RPMI8226 (cell line): Measurements from ENCODE around the gene S100PBP.

Experiments
- DNase-seq: peaks from one replicate; pipeline ENCODE4 v3.0.0-alpha.2; 2015

S100PBP gene

GRCh38 chr1:32871364-32872191 is 54.1 kb downstream of the S100PBP start:
- DNase-seq = no peak

- DNase-seq = no peak
Observed at GRCh38 chr1:32872192-32872460, 54.7 kb downstream of the S100PBP start.

- no peak for DNase-seq
Observed at GRCh38 chr1:32873484-32873883, 56.0 kb downstream of the S100PBP start.

- DNase-seq = no peak
Observed at GRCh38 chr1:32874860-32875752, 57.7 kb downstream of the S100PBP start.

GRCh38 chr1:32876341-32877210 is 59.1 kb downstream of the S100PBP start:
- peak; percentile 77 for DNase-seq

- no peak for DNase-seq
Observed at GRCh38 chr1:32877211-32878110, 60.0 kb downstream of the S100PBP start.

GRCh38 chr1:32878183-32878582 is 60.7 kb downstream of the S100PBP start:
- no peak for DNase-seq

GRCh38 chr1:32878637-32879041 is 61.2 kb downstream of the S100PBP start:
- no peak for DNase-seq

- no peak for DNase-seq
Observed at GRCh38 chr1:32881291-32881690, 63.8 kb downstream of the S100PBP start.

GRCh38 chr1:32881871-32882850 is 64.7 kb downstream of the S100PBP start:
- no peak for DNase-seq

- DNase-seq = no peak
Observed at GRCh38 chr1:32883338-32884031, 66.0 kb downstream of the S100PBP start.

- no peak for DNase-seq
Observed at GRCh38 chr1:32884032-32884372, 66.5 kb downstream of the S100PBP start.

GRCh38 chr1:32884726-32885125 is 67.3 kb downstream of the S100PBP start:
- DNase-seq = no peak

GRCh38 chr1:32885676-32886003 is 68.2 kb downstream of the S100PBP start:
- DNase-seq = no peak

GRCh38 chr1:32886004-32886827 is 68.8 kb downstream of the S100PBP start, which contains the start of gene HPCA:
HPCA (plus strand) TSS chr1:32886491; CDS start chr1:32888899, 2,408 bp downstream.
- DNase-seq = peak; percentile 76

GRCh38 chr1:32886828-32887414 is 69.5 kb downstream of the S100PBP start:
- no peak for DNase-seq

GRCh38 chr1:32887623-32888022 is 70.2 kb downstream of the S100PBP start:
- DNase-seq = no peak

GRCh38 chr1:32888134-32888533 is 70.7 kb downstream of the S100PBP start:
- peak; percentile 46 for DNase-seq
